Vagina (tissue), 2 donors: Measurements from ENCODE around the gene MAPK6.

Experiments
- CTCF ChIP-seq, 3 experiments: fragments of 450-650 bp in 2 of 3; fragments of 200-600 bp in 1 of 3; sonication (generic) in 1 of 3; IDR thresholded peaks; one replicate each; pipeline ENCODE4 v1.5.1; 2017 to 2019; ENCODE audit warnings: antibody characterized with exemption in 3 of 3, mild to moderate bottlenecking in 2 of 3, moderate library complexity in 2 of 3
- POLR2A ChIP-seq, 2 donors: fragments of 450-650 bp; IDR thresholded peaks; one replicate each; pipeline ENCODE4 v1.6.1; 2017; ENCODE audit warnings: antibody characterized with exemption in 2 of 2, mild to moderate bottlenecking in 2 of 2, moderate library complexity in 2 of 2
- POLR2AphosphoS5 ChIP-seq, 2 donors: sonication (generic); formaldehyde crosslinking; IDR thresholded peaks; one replicate each; pipeline ENCODE4 v1.9.0; 2017; ENCODE audit warnings: antibody characterized with exemption in 2 of 2, mild to moderate bottlenecking in 2 of 2, low read depth in 1 of 2; ENCODE audit not compliant: insufficient read depth in 1 of 2

- no peak for TF ChIP-seq CTCF (IDR thresholded peaks at IDR 0.05)
- TF ChIP-seq POLR2A (IDR thresholded peaks at IDR 0.05): no peak
- TF ChIP-seq POLR2AphosphoS5 (IDR thresholded peaks at IDR 0.05; ENCODE audit: insufficient read depth in 1 of 2, low read depth in 1 of 2): no peak
These were observed 49.3 kb upstream of the MAPK6 start for GRCh38 chr15:51969728-51970127.
